ENCODE data around the gene RNU7-1. TPM values are rescaled to one million over a fixed set of nuclear protein-coding genes. Genes with fewer than 3 reads are reported as not detected.

RNU7-1 gene
- total and polyA plus RNA-seq, 3 donors from 2014 or later, result not detected

DNA sequence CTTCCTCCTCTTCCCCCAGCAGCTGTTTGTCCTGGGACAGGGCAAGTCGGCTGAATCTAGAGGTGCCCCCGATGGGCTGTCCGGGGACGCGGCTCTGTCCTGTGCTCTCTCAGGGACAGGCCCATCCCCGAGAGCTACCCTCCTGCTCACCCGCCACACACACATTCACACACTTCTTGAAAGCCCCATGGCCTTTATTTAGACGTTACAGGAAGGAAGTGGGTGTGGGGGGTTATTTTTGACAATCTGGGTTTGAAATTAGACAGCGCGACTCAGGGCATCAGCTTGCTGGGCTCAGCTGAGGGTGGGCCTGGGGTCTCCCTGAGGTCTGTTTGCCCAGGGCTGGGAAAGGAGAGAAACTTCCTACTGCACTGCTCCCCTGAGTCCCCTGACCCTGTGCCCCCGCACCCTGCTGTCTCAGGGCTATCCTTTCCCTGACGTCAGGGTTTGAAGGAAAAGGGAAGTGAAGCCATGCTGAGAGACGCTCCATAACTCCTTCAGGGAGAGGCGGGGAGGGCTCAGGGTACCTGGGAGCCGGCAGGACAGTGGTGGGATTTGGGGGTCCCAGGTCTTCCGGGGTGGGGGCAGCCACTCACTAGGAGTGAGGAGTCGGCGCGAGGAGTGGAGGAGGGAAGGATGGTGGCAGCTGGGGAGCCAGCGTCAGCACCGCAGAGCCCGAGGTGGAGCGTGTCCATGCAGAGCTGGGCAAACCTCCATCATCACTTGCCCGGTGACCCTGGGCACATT lies 15.6 kb downstream of the RNU7-1 start:
- no peaks in the 10 kb centered on the region for H3K36me3 ChIP-seq (ENCODE audit: low read depth, missing control alignments)
- H3K4me1 ChIP-seq, result peaks cover 31% of the 10 kb centered on the region
- WGBS, 2 donors, result 67 to 81% methylated on average over 24 of the region's 24 CpGs
- peak overlapping the region in 1 of 2 donors; percentile 41 for H3K27ac ChIP-seq
- TF ChIP-seq, protein P1, sequence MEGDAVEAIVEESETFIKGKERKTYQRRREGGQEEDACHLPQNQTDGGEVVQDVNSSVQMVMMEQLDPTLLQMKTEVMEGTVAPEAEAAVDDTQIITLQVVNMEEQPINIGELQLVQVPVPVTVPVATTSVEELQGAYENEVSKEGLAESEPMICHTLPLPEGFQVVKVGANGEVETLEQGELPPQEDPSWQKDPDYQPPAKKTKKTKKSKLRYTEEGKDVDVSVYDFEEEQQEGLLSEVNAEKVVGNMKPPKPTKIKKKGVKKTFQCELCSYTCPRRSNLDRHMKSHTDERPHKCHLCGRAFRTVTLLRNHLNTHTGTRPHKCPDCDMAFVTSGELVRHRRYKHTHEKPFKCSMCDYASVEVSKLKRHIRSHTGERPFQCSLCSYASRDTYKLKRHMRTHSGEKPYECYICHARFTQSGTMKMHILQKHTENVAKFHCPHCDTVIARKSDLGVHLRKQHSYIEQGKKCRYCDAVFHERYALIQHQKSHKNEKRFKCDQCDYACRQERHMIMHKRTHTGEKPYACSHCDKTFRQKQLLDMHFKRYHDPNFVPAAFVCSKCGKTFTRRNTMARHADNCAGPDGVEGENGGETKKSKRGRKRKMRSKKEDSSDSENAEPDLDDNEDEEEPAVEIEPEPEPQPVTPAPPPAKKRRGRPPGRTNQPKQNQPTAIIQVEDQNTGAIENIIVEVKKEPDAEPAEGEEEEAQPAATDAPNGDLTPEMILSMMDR (IDR thresholded peaks at IDR 0.05), result no peak
- TF ChIP-seq POLR2A (IDR thresholded peaks at IDR 0.05), result no peak
- H3K9me3 ChIP-seq, result no peaks in the 10 kb centered on the region
- no peaks in the 10 kb centered on the region for H3K27me3 ChIP-seq
- H3K4me3 ChIP-seq, result no peak overlapping the region
- intact Hi-C loops (cut with DNase I; ENCODE audit: low total_unique reads), result no loop called here
- no peak for DNase-seq

DNA sequence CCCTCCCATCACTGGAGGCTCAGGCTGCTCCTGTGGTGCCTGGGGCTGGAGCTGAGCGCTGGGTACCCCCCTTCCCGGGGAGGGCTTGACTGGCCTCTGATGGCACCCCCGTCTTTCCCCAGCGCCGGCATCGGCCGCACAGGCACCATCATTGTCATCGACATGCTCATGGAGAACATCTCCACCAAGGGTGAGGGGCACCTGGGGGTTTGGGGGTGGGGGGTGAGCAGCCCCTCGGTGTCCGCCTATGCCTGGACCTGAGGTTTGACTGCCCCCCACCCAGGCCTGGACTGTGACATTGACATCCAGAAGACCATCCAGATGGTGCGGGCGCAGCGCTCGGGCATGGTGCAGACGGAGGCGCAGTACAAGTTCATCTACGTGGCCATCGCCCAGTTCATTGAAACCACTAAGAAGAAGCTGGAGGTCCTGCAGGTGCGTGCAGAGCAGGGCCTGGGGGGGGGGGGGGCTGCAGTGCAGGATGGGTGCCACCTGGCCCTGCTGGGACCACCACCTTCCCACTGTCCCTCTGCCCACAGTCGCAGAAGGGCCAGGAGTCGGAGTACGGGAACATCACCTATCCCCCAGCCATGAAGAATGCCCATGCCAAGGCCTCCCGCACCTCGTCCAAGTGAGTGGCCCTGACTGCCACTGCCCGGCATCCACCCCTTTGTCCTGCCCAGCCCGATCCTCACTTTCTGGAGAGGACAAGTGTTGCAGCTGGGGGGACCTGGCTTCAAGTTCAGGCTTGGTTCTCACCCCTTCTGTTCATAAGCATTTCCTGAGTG lies 16.4 kb downstream of the RNU7-1 start:
- Histone ChIP-seq H3K9me3 (no peaks in the 10 kb centered on the region), H3K4me1 (peaks cover 27% of the 10 kb centered on the region), H3K36me3 (ENCODE audit: low read depth, missing control alignments) (no peaks in the 10 kb centered on the region), H3K27ac (no peak overlapping the region), H3K4me3 (no peak overlapping the region), H3K27me3 (no peaks in the 10 kb centered on the region)
- no peak for DNase-seq
- intact Hi-C loops (cut with DNase I; ENCODE audit: low total_unique reads), result no loop called here
- TF ChIP-seq, protein P1 (IDR thresholded peaks at IDR 0.05), result no peak
- TF ChIP-seq POLR2A (IDR thresholded peaks at IDR 0.05), result no peak
- WGBS, 2 donors, result 90 to 94% methylated on average over 11 to 26 of the region's 26 CpGs

DNA sequence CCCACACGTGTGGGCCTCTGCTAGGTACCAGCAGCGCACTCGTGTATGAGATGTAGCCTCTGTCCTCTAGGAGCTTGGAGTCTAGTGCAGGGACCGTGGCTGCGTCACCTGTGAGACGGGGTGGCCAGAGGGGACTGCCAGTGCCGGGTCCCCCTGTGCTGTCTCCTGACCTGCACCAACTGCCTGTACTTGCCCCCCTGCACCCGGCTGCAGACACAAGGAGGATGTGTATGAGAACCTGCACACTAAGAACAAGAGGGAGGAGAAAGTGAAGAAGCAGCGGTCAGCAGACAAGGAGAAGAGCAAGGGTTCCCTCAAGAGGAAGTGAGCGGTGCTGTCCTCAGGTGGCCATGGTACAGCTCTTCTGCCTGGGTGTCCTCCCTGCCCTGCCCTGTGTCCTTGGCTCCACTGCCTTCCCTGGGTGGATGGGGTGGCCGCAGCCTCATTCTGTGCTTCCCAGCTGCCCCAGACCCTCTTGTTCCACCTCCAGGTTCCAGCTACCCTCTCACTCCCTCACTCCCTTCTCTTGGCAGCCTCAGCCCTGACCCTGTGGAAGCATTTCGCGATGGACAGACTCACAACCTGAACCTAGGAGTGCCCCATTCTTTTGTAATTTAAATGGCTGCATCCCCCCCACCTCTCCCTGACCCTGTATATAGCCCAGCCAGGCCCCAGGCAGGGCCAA lies 17.1 kb downstream of the RNU7-1 start:
- Histone ChIP-seq H3K27me3 (no peaks in the 10 kb centered on the region), H3K9me3 (no peaks in the 10 kb centered on the region), H3K4me1 (peaks cover 25% of the 10 kb centered on the region), H3K27ac (peak overlapping the region; percentile 55 to 68), H3K4me3 (no peak overlapping the region), H3K36me3 (ENCODE audit: low read depth, missing control alignments) (no peaks in the 10 kb centered on the region)
- peak; percentile 52 for DNase-seq
- intact Hi-C loops (cut with DNase I; ENCODE audit: low total_unique reads), result no loop called here
- TF ChIP-seq, protein P1 (IDR thresholded peaks at IDR 0.05), result peak in 2 of 3 experiments; percentile 1 to 18
- no peak for TF ChIP-seq POLR2A (IDR thresholded peaks at IDR 0.05)
- 57 to 68% methylated on average over 8 to 13 of the region's 13 CpGs for WGBS, 2 donors

DNA sequence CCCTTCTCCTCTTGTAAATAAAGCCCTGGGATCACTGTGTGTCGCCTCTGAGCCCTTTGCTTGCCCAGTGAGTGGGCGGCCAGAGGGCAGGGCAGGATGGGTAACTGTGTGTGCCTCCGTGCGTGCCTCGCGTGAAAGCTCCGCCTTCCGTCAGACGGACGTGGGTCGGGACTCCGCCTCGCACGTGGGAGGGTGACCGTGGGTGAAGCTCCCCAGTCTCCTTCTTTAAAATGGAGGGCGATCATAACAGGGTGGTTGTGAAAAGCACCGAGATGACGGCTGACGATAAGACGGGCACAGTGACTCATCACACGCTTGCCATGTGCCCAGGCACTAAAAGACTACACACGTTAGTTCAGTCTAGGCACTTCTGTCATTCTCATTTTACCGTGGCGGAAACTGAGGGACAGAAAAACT lies 17.7 kb downstream of the RNU7-1 start:
- H3K27me3 ChIP-seq, result no peaks in the 10 kb centered on the region
- DNase-seq, result peak; percentile 51
- H3K9me3 ChIP-seq, result no peaks in the 10 kb centered on the region
- TF ChIP-seq, protein P1 (IDR thresholded peaks at IDR 0.05), result no peak
- TF ChIP-seq POLR2A (IDR thresholded peaks at IDR 0.05), result no peak
- H3K4me3 ChIP-seq, result no peak overlapping the region
- peak overlapping the region; percentile 55 to 68 for H3K27ac ChIP-seq
- H3K4me1 ChIP-seq, result peaks cover 23% of the 10 kb centered on the region
- intact Hi-C loops (cut with DNase I; ENCODE audit: low total_unique reads), result no loop called here
- 48 to 66% methylated on average over 18 to 24 of the region's 24 CpGs for WGBS, 2 donors
- H3K36me3 ChIP-seq (ENCODE audit: low read depth, missing control alignments), result no peaks in the 10 kb centered on the region
